ENCODE measurements around the gene TGM2. TPM values are rescaled to one million over a fixed set of nuclear protein-coding genes. Genes with fewer than 3 reads are reported as not detected.

The TGM2 gene
- total RNA-seq (not detected), polyA plus RNA-seq (not detected), total RNA-seq (0 to 0.07 (median 0) reads per million in 6 experiments)

GRCh38 chr20:38165089-38165965 lies at the start of gene TGM2:
TSS of gene TGM2 (minus strand) at chr20:38165270. CDS start at chr20:38165198, 72 bp downstream.
- ATAC-seq (peak; percentile 46 to 62), DNase-seq (peak in 5 of 10 donors; percentile 4 to 22 (median 7))
- Mint-ChIP-seq H3K4me3 (peak within 1 kb of the TSS in 4 of 10 donors; percentile 10 to 45 (median 30)), H3K9me3 (no peaks in the 10 kb centered on the region), H3K27me3 (peaks cover 13 to 41% (median 22%) of the 10 kb centered on the region in 5 donors), H3K4me1 (peaks cover 2 to 15% (median 7%) of the 10 kb centered on the region in 4 donors), H3K27ac (peak within 1 kb of the TSS in 1 of 10 donors; percentile 44), H3K36me3 (no peaks in the 10 kb centered on the region)
- POLR2A ChIA-PET: no interaction called here

DNA sequence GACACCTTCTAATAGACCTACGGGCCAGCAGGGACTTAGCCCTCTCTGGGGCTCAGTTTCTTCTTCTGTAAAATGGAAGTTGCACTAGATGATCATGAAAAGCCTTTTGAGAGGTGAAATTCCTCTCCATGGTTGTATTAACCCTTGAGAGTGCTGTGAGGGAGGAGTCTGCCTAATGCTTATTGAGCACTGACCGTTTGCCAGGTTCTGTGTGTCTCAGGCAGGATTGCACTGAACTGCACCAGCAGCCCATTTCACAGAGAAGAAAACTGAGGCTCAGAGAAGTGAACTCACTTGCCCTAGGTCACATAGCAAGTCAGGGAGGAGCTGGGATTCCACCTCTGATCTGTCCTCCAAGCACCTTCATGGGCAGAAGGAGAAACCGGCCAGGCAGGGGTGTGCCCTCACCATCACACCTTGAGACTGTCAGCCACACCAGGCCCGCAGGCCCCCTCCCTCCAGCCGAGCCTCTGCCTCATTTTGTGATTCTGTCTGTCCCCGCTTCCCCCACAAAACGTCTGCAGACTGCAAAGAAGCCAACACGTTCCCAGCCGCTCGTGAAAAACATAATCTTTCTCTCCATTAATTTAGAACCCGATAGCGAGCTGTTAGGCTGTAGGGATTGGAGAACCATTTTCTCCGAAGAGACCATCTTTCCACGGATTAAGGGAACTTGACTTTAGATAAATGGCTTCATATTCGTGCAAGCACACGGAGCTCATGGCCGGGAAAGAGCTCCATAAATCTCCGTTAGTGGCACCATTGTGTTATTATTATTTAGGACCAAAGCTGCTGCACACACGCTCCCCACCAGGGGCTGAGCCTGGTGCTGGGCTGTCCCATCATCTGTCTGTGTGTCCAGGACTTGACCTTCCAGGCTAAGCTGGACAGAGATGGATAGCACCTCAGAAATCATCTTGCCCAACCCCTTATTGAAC lies 49.5 kb upstream of the TGM2 start:
- Mint-ChIP-seq H3K9me3 (no peaks in the 10 kb centered on the region), H3K4me3 (no peak overlapping the region), H3K27me3 (peaks cover 0 to 25% (median 2%) of the 10 kb centered on the region in 5 donors), H3K36me3 (no peaks in the 10 kb centered on the region), H3K27ac (no peak overlapping the region), H3K4me1 (no peaks in the 10 kb centered on the region)
- DNase-seq (peak in 1 of 10 donors; percentile 26), ATAC-seq (no peak)
- POLR2A ChIA-PET: no interaction called here

DNA sequence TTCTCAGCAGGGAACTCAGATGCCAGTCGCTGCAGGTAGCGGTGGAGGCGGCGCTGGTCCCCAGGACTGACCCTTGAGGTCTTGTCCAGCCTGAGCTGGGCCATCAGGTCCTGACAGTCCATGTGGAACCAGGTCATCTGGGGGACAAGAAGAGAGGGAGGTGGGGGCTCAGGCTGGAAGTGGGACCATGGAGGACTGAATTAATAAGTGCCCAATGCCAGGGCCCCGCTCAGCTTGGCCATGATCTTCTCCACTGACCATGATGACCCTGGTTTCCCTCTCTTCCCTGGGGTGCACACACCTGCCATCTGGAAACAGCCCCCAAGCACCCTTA lies 48.5 kb upstream of the TGM2 start:
- Mint-ChIP-seq H3K27me3 (peaks cover 0 to 34% (median 8%) of the 10 kb centered on the region in 5 donors), H3K4me3 (no peak overlapping the region), H3K9me3 (no peaks in the 10 kb centered on the region), H3K27ac (no peak overlapping the region), H3K36me3 (no peaks in the 10 kb centered on the region), H3K4me1 (no peaks in the 10 kb centered on the region)
- POLR2A ChIA-PET: no interaction called here
- ATAC-seq (no peak), DNase-seq (peak in 1 of 10 donors; percentile 4)

GRCh38 chr20:38212806-38213606 lies 47.9 kb upstream of the TGM2 start:
- POLR2A ChIA-PET: no interaction called here
- Mint-ChIP-seq H3K9me3 (no peaks in the 10 kb centered on the region), H3K27me3 (peaks cover 0 to 40% (median 11%) of the 10 kb centered on the region in 5 donors), H3K27ac (no peak overlapping the region), H3K4me3 (no peak overlapping the region), H3K36me3 (no peaks in the 10 kb centered on the region), H3K4me1 (no peaks in the 10 kb centered on the region)
- DNase-seq (peak in 1 of 10 donors; percentile 30), ATAC-seq (no peak)

- H3K9me3 Mint-ChIP-seq: no peaks in the 10 kb centered on the region
- H3K4me3 Mint-ChIP-seq: no peak overlapping the region
- H3K27ac Mint-ChIP-seq: peak overlapping the region in 2 of 10 donors; percentile 9 to 78
- no peak for ATAC-seq
- H3K4me1 Mint-ChIP-seq: no peaks in the 10 kb centered on the region
- POLR2A ChIA-PET: no interaction called here
- no peaks in the 10 kb centered on the region for H3K36me3 Mint-ChIP-seq
- peaks cover 0 to 41% (median 14%) of the 10 kb centered on the region in 5 donors for H3K27me3 Mint-ChIP-seq
- no peak for DNase-seq
Observed at GRCh38 chr20:38211200-38212097, 46.4 kb upstream of the TGM2 start.

DNA sequence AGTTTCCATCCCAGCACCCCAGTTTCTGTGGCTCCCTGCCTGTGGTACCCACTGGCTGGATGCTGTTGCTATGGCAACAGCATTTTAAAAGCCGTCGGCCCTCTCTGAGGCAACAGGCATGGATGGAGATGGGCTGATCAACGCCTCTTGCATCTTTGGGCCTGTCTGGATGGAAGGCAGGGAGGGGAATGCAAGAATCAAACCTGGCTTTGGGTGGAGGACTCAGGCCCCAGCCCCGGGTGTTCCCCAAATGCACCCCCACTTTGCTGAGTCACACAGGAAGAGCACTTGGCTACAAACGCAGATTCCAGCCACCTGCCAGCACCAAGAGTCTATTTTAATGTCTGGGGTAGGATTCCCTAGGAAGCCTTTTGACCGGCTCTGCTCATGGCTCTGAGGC lies 45.7 kb upstream of the TGM2 start:
- POLR2A ChIA-PET: no interaction called here
- H3K4me3 Mint-ChIP-seq: no peak overlapping the region
- no peaks in the 10 kb centered on the region for H3K36me3 Mint-ChIP-seq
- H3K27ac Mint-ChIP-seq: no peak overlapping the region
- no peak for DNase-seq
- no peaks in the 10 kb centered on the region for H3K9me3 Mint-ChIP-seq
- no peak for ATAC-seq
- H3K4me1 Mint-ChIP-seq: no peaks in the 10 kb centered on the region
- peaks cover 0 to 41% (median 14%) of the 10 kb centered on the region in 5 donors for H3K27me3 Mint-ChIP-seq

DNA sequence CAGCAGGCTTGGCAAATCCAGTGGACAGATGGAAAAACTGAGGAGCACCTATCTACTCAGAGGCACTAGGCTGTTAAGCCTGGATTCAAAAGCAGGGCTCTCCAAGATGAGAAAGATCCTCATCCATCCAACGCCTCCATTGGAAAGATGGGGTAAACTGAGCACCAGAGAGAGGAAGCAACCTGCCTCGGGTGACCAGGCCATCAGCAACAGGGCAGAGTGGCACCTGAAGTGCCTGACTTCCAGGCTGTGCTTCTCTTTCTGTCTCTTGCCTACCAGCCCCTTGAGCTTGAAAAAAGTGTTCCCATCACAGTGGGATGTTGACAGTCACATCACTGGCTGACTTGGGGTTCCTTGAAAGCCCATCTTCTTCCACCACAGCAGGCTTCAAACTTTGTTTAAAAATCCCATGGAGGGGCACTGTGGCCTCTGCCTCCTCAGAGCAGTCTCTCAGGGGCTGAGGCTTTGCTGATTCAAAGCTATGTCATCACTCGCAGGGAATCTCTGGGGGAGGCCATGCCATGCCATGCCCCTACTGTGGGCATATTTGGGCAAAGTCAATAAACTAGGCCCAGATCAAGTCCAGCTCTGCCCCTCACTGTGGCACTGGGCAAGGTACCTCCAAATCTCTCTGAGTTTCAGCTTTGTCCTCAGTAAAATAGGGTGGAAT lies 44.8 kb upstream of the TGM2 start:
- ATAC-seq: no peak

GRCh38 chr20:38209054-38209675 lies 44.1 kb upstream of the TGM2 start:
- ATAC-seq: no peak
- H3K4me1 Mint-ChIP-seq: no peaks in the 10 kb centered on the region
- H3K27ac Mint-ChIP-seq: peak overlapping the region in 1 of 10 donors; percentile 59
- peaks cover 0 to 27% (median 12%) of the 10 kb centered on the region in 5 donors for H3K27me3 Mint-ChIP-seq
- no peak for DNase-seq
- H3K9me3 Mint-ChIP-seq: no peaks in the 10 kb centered on the region
- H3K36me3 Mint-ChIP-seq: no peaks in the 10 kb centered on the region
- no peak overlapping the region for H3K4me3 Mint-ChIP-seq
- POLR2A ChIA-PET: no interaction called here

More for the DNA sequence above, 44.8 kb upstream of the TGM2 start:
- no peak for DNase-seq
- Mint-ChIP-seq H3K4me1 (no peaks in the 10 kb centered on the region), H3K27ac (no peak overlapping the region), H3K9me3 (no peaks in the 10 kb centered on the region), H3K27me3 (peaks cover 0 to 34% (median 12%) of the 10 kb centered on the region in 5 donors), H3K36me3 (no peaks in the 10 kb centered on the region), H3K4me3 (no peak overlapping the region)
- POLR2A ChIA-PET: no interaction called here

- DNase-seq: no peak
- Mint-ChIP-seq H3K36me3 (no peaks in the 10 kb centered on the region), H3K9me3 (no peaks in the 10 kb centered on the region), H3K4me3 (no peak overlapping the region), H3K4me1 (no peaks in the 10 kb centered on the region), H3K27ac (no peak overlapping the region), H3K27me3 (peaks cover 0 to 22% (median 11%) of the 10 kb centered on the region in 5 donors)
- no peak for ATAC-seq
- POLR2A ChIA-PET: no interaction called here
Observed at GRCh38 chr20:38208523-38208922, 43.5 kb upstream of the TGM2 start.

DNA sequence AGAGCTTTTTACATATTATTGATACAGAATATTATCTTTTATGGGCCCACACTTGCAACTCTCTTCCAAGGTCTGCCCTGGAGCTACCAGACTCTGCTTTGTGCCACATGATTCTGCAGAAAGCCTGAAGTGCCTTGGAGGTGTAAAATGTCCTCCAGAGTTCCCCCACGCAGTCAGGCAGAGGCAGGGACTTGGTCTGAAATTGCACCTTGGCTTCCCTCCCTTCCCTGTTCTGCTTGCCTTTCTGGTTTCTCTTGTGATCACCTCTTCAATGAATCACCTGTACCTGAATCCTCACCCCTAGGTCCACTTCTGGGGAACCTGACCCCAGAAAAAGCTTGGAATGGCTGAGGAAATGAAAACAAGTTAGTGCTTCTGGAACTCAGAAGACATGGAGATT lies 43.0 kb upstream of the TGM2 start:
- POLR2A ChIA-PET: no interaction called here
- DNase-seq (no peak), ATAC-seq (no peak)
- Mint-ChIP-seq H3K36me3 (no peaks in the 10 kb centered on the region), H3K9me3 (no peaks in the 10 kb centered on the region), H3K4me1 (no peaks in the 10 kb centered on the region), H3K27me3 (peaks cover 0 to 22% (median 11%) of the 10 kb centered on the region in 5 donors), H3K4me3 (no peak overlapping the region), H3K27ac (no peak overlapping the region)

DNA sequence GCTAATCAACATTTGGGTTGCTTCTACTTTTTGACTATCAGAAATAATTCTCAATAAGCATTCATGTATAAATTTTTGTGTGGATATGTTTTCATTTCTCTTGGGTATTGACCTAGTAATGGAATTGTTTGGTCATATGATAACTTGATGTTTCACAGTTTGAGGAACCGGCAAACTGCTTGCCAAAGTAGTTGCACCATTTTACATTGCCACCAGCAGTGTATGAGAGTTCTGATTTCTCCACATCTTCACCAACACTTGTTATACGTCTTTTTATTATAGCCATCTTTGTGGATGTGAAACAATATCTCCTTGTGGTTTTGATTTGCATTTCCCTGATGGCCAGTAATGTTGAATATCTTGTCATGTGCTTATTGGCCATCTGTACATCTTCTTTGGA lies 42.6 kb upstream of the TGM2 start:
- no peaks in the 10 kb centered on the region for H3K9me3 Mint-ChIP-seq
- H3K4me3 Mint-ChIP-seq: no peak overlapping the region
- H3K27me3 Mint-ChIP-seq: peaks cover 0 to 22% (median 11%) of the 10 kb centered on the region in 5 donors
- ATAC-seq: no peak
- POLR2A ChIA-PET: no interaction called here
- H3K36me3 Mint-ChIP-seq: no peaks in the 10 kb centered on the region
- DNase-seq: no peak
- no peaks in the 10 kb centered on the region for H3K4me1 Mint-ChIP-seq
- no peak overlapping the region for H3K27ac Mint-ChIP-seq

Measured in naive thymus-derived CD8-positive, alpha-beta T cell (primary cell).